ENCODE measurements around the gene KLHL33. TPM values are rescaled to one million over a fixed set of nuclear protein-coding genes. Genes with fewer than 3 reads are reported as not detected.

The KLHL33 gene
- total RNA-seq, 8 experiments from 2014 or later: 0.05 to 0.62 (median 0.14) TPM; not detected in 2

- WGBS, 10 experiments: 83 to 100% methylated on average over 1 of the region's 1 CpG; no CpG with 5 or more reads in 8 of the 10 experiments
- H3K27ac ChIP-seq: no peak overlapping the region
- in situ Hi-C loops (cut with MboI; ENCODE audit: low pct_unique_long_range_greater_than_20kb in 2 of 9, low sequenced_read_pairs in 9 of 9, unreplicated experiment in 9 of 9): no loop called here
- no peak overlapping the region for H3K4me3 ChIP-seq
- H3K4me1 ChIP-seq (replicated peaks in 1 of 2): no peaks in the 10 kb centered on the region
- no peak for ATAC-seq (replicated peaks in 6 of 8)
These were observed 16.5 kb downstream of the KLHL33 start for GRCh38 chr14:20419419-20419818.

GRCh38 chr14:20418501-20418909 lies 17.5 kb downstream of the KLHL33 start:
- 28 to 83% (median 61%) methylated on average over 1 to 2 of the region's 2 CpGs; no CpG with 5 or more reads in 2 of the 10 experiments for WGBS, 10 experiments
- H3K4me1 ChIP-seq (replicated peaks in 1 of 2): peaks cover 3 to 4% of the 10 kb centered on the region in 2 donors
- in situ Hi-C loops (cut with MboI; ENCODE audit: low pct_unique_long_range_greater_than_20kb in 2 of 9, low sequenced_read_pairs in 9 of 9, unreplicated experiment in 9 of 9): no loop called here
- no peak overlapping the region for H3K4me3 ChIP-seq
- no peak for ATAC-seq (replicated peaks in 6 of 8)
- H3K27ac ChIP-seq: no peak overlapping the region

GRCh38 chr14:20417250-20418186 lies 18.4 kb downstream of the KLHL33 start:
- in situ Hi-C loops (cut with MboI; ENCODE audit: low pct_unique_long_range_greater_than_20kb in 2 of 9, low sequenced_read_pairs in 9 of 9, unreplicated experiment in 9 of 9): no loop called here
- H3K4me1 ChIP-seq (replicated peaks in 1 of 2): peaks cover 3 to 4% of the 10 kb centered on the region in 2 donors
- H3K27ac ChIP-seq: no peak overlapping the region
- ATAC-seq (replicated peaks in 6 of 8): no peak
- H3K4me3 ChIP-seq: no peak overlapping the region
- WGBS, 10 experiments: 47 to 92% (median 81%) methylated on average over 4 to 7 of the region's 7 CpGs

GRCh38 chr14:20416223-20416622 lies 19.7 kb downstream of the KLHL33 start:
- WGBS, 10 experiments: 67 to 100% (median 85%) methylated on average over 1 to 2 of the region's 2 CpGs; no CpG with 5 or more reads in 3 of the 10 experiments
- no peak overlapping the region for H3K4me3 ChIP-seq
- no peak for ATAC-seq (replicated peaks in 6 of 8)
- H3K27ac ChIP-seq: no peak overlapping the region
- H3K4me1 ChIP-seq (replicated peaks in 1 of 2): peaks cover 3 to 4% of the 10 kb centered on the region in 2 donors
- in situ Hi-C loops (cut with MboI; ENCODE audit: low pct_unique_long_range_greater_than_20kb in 2 of 9, low sequenced_read_pairs in 9 of 9, unreplicated experiment in 9 of 9): no loop called here

GRCh38 chr14:20415782-20416206 lies 20.2 kb downstream of the KLHL33 start:
- ATAC-seq (replicated peaks in 6 of 8): peak in 3 of 8 experiments; percentile 5 to 9 (median 5)
- Histone ChIP-seq H3K4me3 (no peak overlapping the region), H3K27ac (no peak overlapping the region), H3K4me1 (replicated peaks in 1 of 2) (peaks cover 3 to 4% of the 10 kb centered on the region in 2 donors)
- in situ Hi-C loops (cut with MboI; ENCODE audit: low pct_unique_long_range_greater_than_20kb in 2 of 9, low sequenced_read_pairs in 9 of 9, unreplicated experiment in 9 of 9): no loop called here
- WGBS, 10 experiments: 0 to 67% (median 25%) methylated on average over 1 to 3 of the region's 3 CpGs

- peak overlapping the region; percentile 62 to 73 for H3K27ac ChIP-seq
- 0 to 33% (median 2%) methylated on average over 1 to 7 of the region's 9 CpGs for WGBS, 10 experiments
- peak overlapping the region; percentile 68 to 92 (median 84) for H3K4me3 ChIP-seq
- H3K4me1 ChIP-seq (replicated peaks in 1 of 2): peaks cover 3 to 4% of the 10 kb centered on the region in 2 donors
- in situ Hi-C loops (cut with MboI; ENCODE audit: low pct_unique_long_range_greater_than_20kb in 2 of 9, low sequenced_read_pairs in 9 of 9, unreplicated experiment in 9 of 9): no loop called here
- peak in 1 of 8 experiments; percentile 2 for ATAC-seq (replicated peaks in 6 of 8)
These were observed 22.3 kb downstream of the KLHL33 start for GRCh38 chr14:20413744-20414082.

GRCh38 chr14:20412876-20413743 lies 22.9 kb downstream of the KLHL33 start, which contains the start of gene TEP1:
Gene TEP1, minus strand, starts transcription at chr14:20413501. Its CDS starts 5,062 bp downstream, at chr14:20408439.
- in situ Hi-C loops (cut with MboI; ENCODE audit: low pct_unique_long_range_greater_than_20kb in 2 of 9, low sequenced_read_pairs in 9 of 9, unreplicated experiment in 9 of 9): no loop called here
- H3K4me3 ChIP-seq: peak within 1 kb of the TSS; percentile 68 to 92 (median 84)
- WGBS, 10 experiments: 0 to 7% (median 1%) methylated on average over 3 to 17 of the region's 43 CpGs; no CpG with 5 or more reads in 2 of the 10 experiments
- peak within 1 kb of the TSS; percentile 62 to 73 for H3K27ac ChIP-seq
- ATAC-seq (replicated peaks in 6 of 8): peak; percentile 82 to 96 (median 94)
- peaks cover 3 to 4% of the 10 kb centered on the region in 2 donors for H3K4me1 ChIP-seq (replicated peaks in 1 of 2)

- in situ Hi-C loops (cut with MboI; ENCODE audit: low pct_unique_long_range_greater_than_20kb in 2 of 9, low sequenced_read_pairs in 9 of 9, unreplicated experiment in 9 of 9): no loop called here
- Histone ChIP-seq H3K27ac (peak overlapping the region; percentile 62 to 73), H3K4me3 (peak overlapping the region; percentile 68 to 92 (median 84)), H3K4me1 (replicated peaks in 1 of 2) (peaks cover 3 to 4% of the 10 kb centered on the region in 2 donors)
- peak; percentile 8 to 20 (median 13) for ATAC-seq (replicated peaks in 6 of 8)
- 0 to 29% (median 10%) methylated on average over 3 to 7 of the region's 7 CpGs for WGBS, 10 experiments
These were observed 23.6 kb downstream of the KLHL33 start for GRCh38 chr14:20412411-20412810.

GRCh38 chr14:20409226-20409625 lies 26.7 kb downstream of the KLHL33 start:
- Histone ChIP-seq H3K27ac (no peak overlapping the region), H3K4me1 (replicated peaks in 1 of 2) (peaks cover 3 to 4% of the 10 kb centered on the region in 2 donors), H3K4me3 (no peak overlapping the region)
- ATAC-seq (replicated peaks in 6 of 8): no peak
- in situ Hi-C loops (cut with MboI; ENCODE audit: low pct_unique_long_range_greater_than_20kb in 2 of 9, low sequenced_read_pairs in 9 of 9, unreplicated experiment in 9 of 9): no loop called here
- WGBS, 10 experiments: 0 to 100% (median 75%) methylated on average over 1 to 2 of the region's 2 CpGs; no CpG with 5 or more reads in 1 of the 10 experiments

- no peaks in the 10 kb centered on the region for H3K4me1 ChIP-seq (replicated peaks in 1 of 2)
- no peak for ATAC-seq (replicated peaks in 6 of 8)
- H3K4me3 ChIP-seq: no peak overlapping the region
- 80 to 100% (median 100%) methylated on average over 1 to 6 of the region's 11 CpGs; no CpG with 5 or more reads in 6 of the 10 experiments for WGBS, 10 experiments
- in situ Hi-C loops (cut with MboI; ENCODE audit: low pct_unique_long_range_greater_than_20kb in 2 of 9, low sequenced_read_pairs in 9 of 9, unreplicated experiment in 9 of 9): no loop called here
- H3K27ac ChIP-seq: no peak overlapping the region
These were observed 32.4 kb downstream of the KLHL33 start for GRCh38 chr14:20403521-20403920.

GRCh38 chr14:20400965-20401593 lies 34.9 kb downstream of the KLHL33 start:
- WGBS, 10 experiments: 64 to 100% (median 94%) methylated on average over 1 to 5 of the region's 10 CpGs
- Histone ChIP-seq H3K4me3 (no peak overlapping the region), H3K27ac (no peak overlapping the region), H3K4me1 (replicated peaks in 1 of 2) (no peaks in the 10 kb centered on the region)
- ATAC-seq (replicated peaks in 6 of 8): no peak
- in situ Hi-C loops (cut with MboI; ENCODE audit: low pct_unique_long_range_greater_than_20kb in 2 of 9, low sequenced_read_pairs in 9 of 9, unreplicated experiment in 9 of 9): no loop called here

- no peak overlapping the region for H3K4me3 ChIP-seq
These were observed 35.4 kb downstream of the KLHL33 start for GRCh38 chr14:20400589-20400964.

More at GRCh38 chr14:20400589-20400964, 35.4 kb downstream of the KLHL33 start:
- Histone ChIP-seq H3K27ac (no peak overlapping the region), H3K4me1 (replicated peaks in 1 of 2) (no peaks in the 10 kb centered on the region)
- 86 to 100% (median 100%) methylated on average over 1 of the region's 1 CpG; no CpG with 5 or more reads in 3 of the 10 experiments for WGBS, 10 experiments
- ATAC-seq (replicated peaks in 6 of 8): no peak
- in situ Hi-C loops (cut with MboI; ENCODE audit: low pct_unique_long_range_greater_than_20kb in 2 of 9, low sequenced_read_pairs in 9 of 9, unreplicated experiment in 9 of 9): no loop called here
